MCF 10A (cell line): ENCODE results near the gene CHSY3. TPM values are rescaled to one million over a fixed set of nuclear protein-coding genes. Genes with fewer than 3 reads are reported as not detected.

Source experiments
- BruUV-seq: library from RNA; stranded (reverse); fragments of 400-500 nt; replicated peaks from 2 replicates; lab custom pipeline; 2021; lab: Mats Ljungman, UMichigan
- CTCF ChIA-PET: fragments of 300-600 bp; sonication (Branson Sonifier 250); formaldehyde crosslinking; extraction: SDS; loops from one replicate; lab custom pipeline; 2021; ENCODE audit warnings: antibody characterized with exemption, inconsistent platforms; lab: Yijun Ruan, JAX
- POLR2A ChIA-PET: fragments of 300-600, 350-650 bp; sonication (Branson Sonifier 250); formaldehyde crosslinking; extraction: SDS; loops from one replicate; lab custom pipeline; 2020; ENCODE audit warnings: antibody characterized with exemption, inconsistent platforms; lab: Yijun Ruan, JAX
- DNase-seq: peaks from one replicate; pipeline ENCODE4 v3.0.0-alpha.2; 2018; ENCODE audit not compliant: unreplicated experiment
- H3K27ac Mint-ChIP-seq: one replicate; pipeline ENCODE4 v1.8.0; 2022; ENCODE audit warnings: mild to moderate bottlenecking, low read depth, mixed read lengths; ENCODE audit not compliant: unreplicated experiment
- H3K27me3 Mint-ChIP-seq: one replicate; pipeline ENCODE4 v1.8.0; 2022; ENCODE audit warnings: mixed read lengths; ENCODE audit not compliant: insufficient read depth, unreplicated experiment
- H3K36me3 Mint-ChIP-seq: one replicate; pipeline ENCODE4 v1.8.0; 2022; ENCODE audit warnings: mild to moderate bottlenecking, moderate library complexity, mixed read lengths; ENCODE audit not compliant: insufficient read depth, unreplicated experiment
- H3K4me1 Mint-ChIP-seq: one replicate; pipeline ENCODE4 v1.8.0; 2022; ENCODE audit warnings: mixed read lengths; ENCODE audit not compliant: insufficient read depth, unreplicated experiment
- H3K4me3 Mint-ChIP-seq: one replicate; pipeline ENCODE4 v1.8.0; 2022; ENCODE audit warnings: mild to moderate bottlenecking, moderate library complexity, mixed read lengths; ENCODE audit not compliant: unreplicated experiment
- H3K9me3 Mint-ChIP-seq: one replicate; pipeline ENCODE4 v1.8.0; 2022; ENCODE audit warnings: mixed read lengths; ENCODE audit not compliant: unreplicated experiment
- CTCF ChIP-seq: fragments of 200-600 bp; IDR thresholded peaks from one replicate; pipeline ENCODE4 v1.8.0; 2022; ENCODE audit warnings: antibody characterized with exemption, mild to moderate bottlenecking; ENCODE audit not compliant: unreplicated experiment
- intact Hi-C: fragments of 100-400 bp; cut with micrococcal nuclease; formaldehyde crosslinking; loops from 2 replicates; pipeline ENCODE4 v1.14.1; 2022
- total RNA-seq: library from RNA; stranded (reverse); gene quantifications from 2 replicates; pipeline ENCODE4 v1.2.3, GENCODE V29; 2022

The CHSY3 gene
- total RNA-seq, 1 experiment from 2014 or later = 0.82 TPM

DNA sequence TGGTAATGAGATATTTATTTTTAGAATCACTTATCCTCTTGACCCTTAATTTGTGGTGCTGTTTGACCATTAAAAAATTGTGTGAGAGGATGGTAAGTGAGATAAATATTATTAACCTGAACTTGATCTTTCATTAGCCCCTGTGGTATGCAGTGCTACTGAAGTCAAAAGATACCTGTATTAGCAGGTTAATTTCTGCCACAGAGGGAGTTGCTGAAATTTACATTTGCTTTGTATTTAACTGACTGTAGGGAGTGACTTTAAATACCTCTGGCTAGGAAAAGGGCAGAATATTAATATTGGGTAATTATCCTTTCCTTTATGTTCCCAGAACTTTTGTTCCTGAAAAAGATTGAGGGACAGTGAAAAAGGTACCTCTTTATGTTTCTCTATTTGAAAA lies 133.6 kb downstream of the CHSY3 start:
- H3K27ac Mint-ChIP-seq = no peak overlapping the region
- H3K36me3 Mint-ChIP-seq = no peaks in the 10 kb centered on the region
- no peaks in the 10 kb centered on the region for H3K9me3 Mint-ChIP-seq
- BruUV-seq = no TSS peak
- peaks cover 8% of the 10 kb centered on the region for H3K4me1 Mint-ChIP-seq
- intact Hi-C loops = no loop called here
- ChIA-PET CTCF (interaction anchor here (0.5 to 0.7 kb wide), 2 partner anchors 23 to 32 kb away, joined by 3 read pairs; no protein-coding TSS in a partner anchor), POLR2A (interaction anchor here (1.0 kb wide), 1 partner anchor 10 kb away, joined by 4 read pairs; no protein-coding TSS in a partner anchor)
- H3K27me3 Mint-ChIP-seq = no peaks in the 10 kb centered on the region
- TF ChIP-seq CTCF = no peak
- no peak for DNase-seq
- H3K4me3 Mint-ChIP-seq = no peak overlapping the region

DNA sequence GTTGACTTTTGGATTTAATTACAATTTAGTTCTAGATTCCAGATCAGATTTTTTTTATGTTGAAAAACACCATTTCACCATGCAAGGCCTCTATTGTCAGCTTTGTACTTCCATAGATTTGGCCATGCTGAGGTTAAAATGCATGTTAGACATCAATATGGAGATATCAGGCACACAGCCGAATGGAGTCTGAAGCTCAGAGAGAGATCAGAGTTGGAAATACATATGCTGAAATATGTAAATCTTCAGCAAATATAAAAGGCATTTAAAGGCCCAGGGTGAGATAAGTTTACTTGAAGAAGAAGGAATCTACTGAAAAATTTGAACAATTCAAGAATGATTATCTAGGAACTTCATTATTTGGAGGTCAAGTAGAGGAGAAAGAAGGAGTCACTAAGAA lies 139.6 kb downstream of the CHSY3 start:
- no TSS peak for BruUV-seq
- H3K9me3 Mint-ChIP-seq = peaks cover 6% of the 10 kb centered on the region
- POLR2A ChIA-PET = no interaction called here
- H3K4me1 Mint-ChIP-seq = no peaks in the 10 kb centered on the region
- no peak for TF ChIP-seq CTCF
- no peak for DNase-seq
- H3K4me3 Mint-ChIP-seq = no peak overlapping the region
- no peaks in the 10 kb centered on the region for H3K36me3 Mint-ChIP-seq
- intact Hi-C loops = no loop called here
- CTCF ChIA-PET = no interaction called here
- no peaks in the 10 kb centered on the region for H3K27me3 Mint-ChIP-seq
- H3K27ac Mint-ChIP-seq = no peak overlapping the region

- intact Hi-C loops = no loop called here
- no TSS peak for BruUV-seq
- Mint-ChIP-seq H3K4me1 (no peaks in the 10 kb centered on the region), H3K27me3 (no peaks in the 10 kb centered on the region), H3K4me3 (no peak overlapping the region), H3K27ac (no peak overlapping the region), H3K36me3 (no peaks in the 10 kb centered on the region), H3K9me3 (peaks cover 6% of the 10 kb centered on the region)
- ChIA-PET CTCF (interaction anchor here (0.6 to 0.9 kb wide), 2 partner anchors 9 to 165 kb away, joined by 3 to 4 read pairs; no protein-coding TSS in a partner anchor), POLR2A (no interaction called here)
- no peak for TF ChIP-seq CTCF
- peak; percentile 32 for DNase-seq
These were observed 141.1 kb downstream of the CHSY3 start for GRCh38 chr5:130045334-130045733.

DNA sequence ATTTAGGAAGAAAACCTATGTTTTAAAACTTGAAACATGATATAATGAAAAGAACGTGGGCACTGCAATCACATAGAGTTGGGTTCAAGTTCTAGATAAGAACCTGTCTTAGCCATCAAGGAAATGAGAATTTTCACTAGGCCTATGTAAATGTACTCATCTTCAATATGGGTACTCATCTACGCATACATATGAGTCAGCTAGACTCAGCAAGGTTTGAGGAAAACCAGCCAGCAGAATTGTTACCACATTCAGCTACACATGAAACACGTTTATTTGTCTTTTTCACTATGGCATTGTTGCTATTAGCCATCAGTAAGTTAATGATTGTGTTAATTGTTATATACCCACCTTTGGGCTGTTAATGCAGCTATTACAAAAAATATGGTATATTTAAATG lies 146.3 kb downstream of the CHSY3 start:
- Mint-ChIP-seq H3K4me3 (no peak overlapping the region), H3K4me1 (peaks cover 5% of the 10 kb centered on the region), H3K9me3 (no peaks in the 10 kb centered on the region), H3K27ac (no peak overlapping the region), H3K36me3 (no peaks in the 10 kb centered on the region), H3K27me3 (no peaks in the 10 kb centered on the region)
- no TSS peak for BruUV-seq
- intact Hi-C loops = no loop called here
- POLR2A ChIA-PET = interaction anchor here (0.8 to 1.7 kb wide), 3 partner anchors 10 to 11 kb away, joined by 3 read pairs; no protein-coding TSS in a partner anchor
- no peak for TF ChIP-seq CTCF
- CTCF ChIA-PET = interaction anchor here (0.7 kb wide), 1 partner anchor 15 kb away, joined by 3 read pairs; no protein-coding TSS in a partner anchor
- DNase-seq = peak; percentile 55
